ENCODE data around the gene CCL22. TPM values are rescaled to one million over a fixed set of nuclear protein-coding genes. Genes with fewer than 3 reads are reported as not detected.

CCL22 gene
- total RNA-seq, 4 donors from 2014 or later = 6.7 TPM; not detected in 3

DNA sequence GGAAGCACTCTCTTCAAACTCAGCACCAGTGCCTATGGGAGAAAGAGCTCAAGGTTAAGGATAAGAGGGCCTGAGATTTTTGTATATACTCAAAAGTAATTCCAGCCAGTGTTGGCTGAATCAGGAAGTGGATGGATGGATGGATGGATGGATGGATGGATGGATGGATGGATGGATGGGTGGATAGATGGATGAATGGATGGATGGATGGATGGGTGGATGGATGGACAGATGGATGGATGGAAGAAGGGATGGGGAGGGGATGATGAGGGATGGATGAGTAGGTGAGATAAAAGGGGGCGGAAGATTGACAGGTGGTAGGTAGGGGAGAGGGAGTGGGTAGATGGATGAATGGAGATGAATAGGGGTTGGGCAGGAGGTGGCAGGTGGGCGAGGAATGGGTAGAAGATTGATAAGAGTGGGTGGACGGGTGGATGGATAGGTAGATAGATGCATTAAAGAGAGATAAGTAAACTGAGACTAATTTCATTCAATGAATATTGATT is 17.8 kb downstream of the CCL22 start:
- DNase-seq (ENCODE audit: low spot score) = no peak
- no peak for ATAC-seq (ENCODE audit: low FRiP score)
- TF ChIP-seq, protein P1, sequence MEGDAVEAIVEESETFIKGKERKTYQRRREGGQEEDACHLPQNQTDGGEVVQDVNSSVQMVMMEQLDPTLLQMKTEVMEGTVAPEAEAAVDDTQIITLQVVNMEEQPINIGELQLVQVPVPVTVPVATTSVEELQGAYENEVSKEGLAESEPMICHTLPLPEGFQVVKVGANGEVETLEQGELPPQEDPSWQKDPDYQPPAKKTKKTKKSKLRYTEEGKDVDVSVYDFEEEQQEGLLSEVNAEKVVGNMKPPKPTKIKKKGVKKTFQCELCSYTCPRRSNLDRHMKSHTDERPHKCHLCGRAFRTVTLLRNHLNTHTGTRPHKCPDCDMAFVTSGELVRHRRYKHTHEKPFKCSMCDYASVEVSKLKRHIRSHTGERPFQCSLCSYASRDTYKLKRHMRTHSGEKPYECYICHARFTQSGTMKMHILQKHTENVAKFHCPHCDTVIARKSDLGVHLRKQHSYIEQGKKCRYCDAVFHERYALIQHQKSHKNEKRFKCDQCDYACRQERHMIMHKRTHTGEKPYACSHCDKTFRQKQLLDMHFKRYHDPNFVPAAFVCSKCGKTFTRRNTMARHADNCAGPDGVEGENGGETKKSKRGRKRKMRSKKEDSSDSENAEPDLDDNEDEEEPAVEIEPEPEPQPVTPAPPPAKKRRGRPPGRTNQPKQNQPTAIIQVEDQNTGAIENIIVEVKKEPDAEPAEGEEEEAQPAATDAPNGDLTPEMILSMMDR (IDR thresholded peaks at IDR 0.05) = no peak

GRCh38 chr16:57377080-57377841 is 18.7 kb downstream of the CCL22 start:
- TF ChIP-seq, protein P1 (IDR thresholded peaks at IDR 0.05) = no peak
- ATAC-seq (ENCODE audit: low FRiP score) (no peak), DNase-seq (ENCODE audit: low spot score) (no peak)

- DNase-seq (ENCODE audit: low spot score) (no peak), ATAC-seq (ENCODE audit: low FRiP score) (no peak)
- TF ChIP-seq, protein P1 (IDR thresholded peaks at IDR 0.05) = no peak
Observed at GRCh38 chr16:57379579-57379978, 21.0 kb downstream of the CCL22 start.

- ATAC-seq (ENCODE audit: low FRiP score) = no peak
- no peak for DNase-seq (ENCODE audit: low spot score)
- TF ChIP-seq, protein P1 (IDR thresholded peaks at IDR 0.05) = no peak
Observed at GRCh38 chr16:57380671-57381462, 22.3 kb downstream of the CCL22 start.

DNA sequence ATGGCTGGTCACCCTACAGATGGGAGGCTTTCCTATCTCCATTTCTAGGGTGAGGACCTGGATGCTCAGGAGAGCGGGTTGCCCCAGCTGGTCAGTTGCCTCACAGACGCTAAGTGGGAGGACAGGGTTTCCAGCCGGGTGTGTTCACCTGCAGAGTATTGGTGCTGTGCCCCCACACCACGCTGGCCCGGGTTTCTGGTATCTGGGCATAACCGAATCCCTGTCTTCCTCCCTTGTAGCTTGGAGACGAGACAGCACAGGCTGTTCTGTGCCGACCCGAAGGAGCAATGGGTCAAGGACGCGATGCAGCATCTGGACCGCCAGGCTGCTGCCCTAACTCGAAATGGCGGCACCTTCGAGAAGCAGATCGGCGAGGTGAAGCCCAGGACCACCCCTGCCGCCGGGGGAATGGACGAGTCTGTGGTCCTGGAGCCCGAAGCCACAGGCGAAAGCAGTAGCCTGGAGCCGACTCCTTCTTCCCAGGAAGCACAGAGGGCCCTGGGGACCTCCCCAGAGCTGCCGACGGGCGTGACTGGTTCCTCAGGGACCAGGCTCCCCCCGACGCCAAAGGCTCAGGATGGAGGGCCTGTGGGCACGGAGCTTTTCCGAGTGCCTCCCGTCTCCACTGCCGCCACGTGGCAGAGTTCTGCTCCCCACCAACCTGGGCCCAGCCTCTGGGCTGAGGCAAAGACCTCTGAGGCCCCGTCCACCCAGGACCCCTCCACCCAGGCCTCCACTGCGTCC is 23.4 kb downstream of the CCL22 start:
- TF ChIP-seq, protein P1 (IDR thresholded peaks at IDR 0.05) = no peak
- no peak for ATAC-seq (ENCODE audit: low FRiP score)
- no peak for DNase-seq (ENCODE audit: low spot score)

- ATAC-seq (ENCODE audit: low FRiP score) (no peak), DNase-seq (ENCODE audit: low spot score) (no peak)
- TF ChIP-seq, protein P1 (IDR thresholded peaks at IDR 0.05) = no peak
Observed at GRCh38 chr16:57382535-57383275, 24.1 kb downstream of the CCL22 start.
